GM18508 (cell line): Measurements from ENCODE around the gene UPK2.
"Not testable (repeated sequence)": the region's sequence is repeated elsewhere in the genome, so short reads cannot be mapped to it uniquely, and the experiment has no call there.

Experiments
- ATAC-seq: cut with Tn5 transposase; IDR thresholded peaks from one replicate; pipeline ENCODE4 v1.9.1; 2021; ENCODE audit warnings: moderate number of reproducible peaks; ENCODE audit not compliant: insufficient read depth, unreplicated experiment

UPK2 gene

GRCh38 chr11:118935376-118935775 is 20.7 kb upstream of the UPK2 start:
- no peak for ATAC-seq

GRCh38 chr11:118938491-118939403 is 17.4 kb upstream of the UPK2 start:
- no peak for ATAC-seq

GRCh38 chr11:118939404-118939915 is 16.6 kb upstream of the UPK2 start:
- ATAC-seq, result no peak

DNA sequence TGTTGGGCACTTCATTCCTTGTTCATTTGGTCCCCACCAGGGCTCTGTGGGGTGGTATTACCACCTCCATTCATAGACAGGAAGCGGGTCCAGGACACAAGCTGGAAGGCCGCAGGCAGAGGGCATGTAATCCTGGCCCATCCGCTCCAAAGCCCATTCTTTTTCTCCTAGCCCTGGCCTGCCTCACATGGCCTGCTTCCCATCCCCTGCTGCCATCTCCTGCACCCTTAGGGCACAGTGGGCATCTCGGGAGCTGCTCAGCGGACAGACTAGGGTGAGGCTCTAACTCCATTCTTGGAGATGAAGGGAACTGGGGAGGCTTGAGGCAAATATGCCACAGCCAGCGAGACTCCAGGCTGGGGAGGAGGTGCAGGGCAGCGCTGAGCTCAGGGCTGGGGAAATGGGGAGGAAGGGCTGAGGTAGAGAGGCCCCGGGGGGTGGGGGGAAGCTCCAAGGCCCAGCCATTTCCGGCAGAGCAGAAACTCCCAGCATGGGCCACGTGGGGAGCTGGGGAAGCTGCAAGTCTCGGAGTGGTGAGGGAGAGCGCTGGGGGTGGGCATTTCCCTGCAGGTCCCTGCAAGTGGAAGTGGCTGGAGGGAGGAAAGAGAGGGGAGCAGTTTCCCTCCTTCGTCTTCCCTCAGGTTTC is 16.0 kb upstream of the UPK2 start:
- no peak for ATAC-seq

- ATAC-seq, result no peak
Observed at GRCh38 chr11:118947091-118947490, 9.0 kb upstream of the UPK2 start.

DNA sequence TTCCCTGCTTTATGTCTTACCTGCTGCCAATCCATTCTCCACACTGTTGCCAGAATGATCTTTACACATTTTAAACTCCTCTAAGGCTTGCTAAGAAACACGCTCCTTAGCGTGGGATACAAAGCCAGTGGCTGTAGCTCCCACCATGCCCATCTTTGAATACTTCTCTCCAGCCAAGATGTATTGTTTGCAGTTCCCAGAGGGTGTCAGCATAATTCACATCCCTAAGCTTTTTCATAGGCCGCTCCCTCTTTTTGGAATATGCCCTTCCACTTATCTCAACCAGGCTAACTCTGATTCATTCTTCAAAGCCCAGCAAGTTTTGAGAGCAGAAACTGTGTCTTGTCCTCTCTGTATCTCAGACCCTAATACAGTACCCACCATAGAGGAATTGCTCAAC is 8.1 kb upstream of the UPK2 start:
- ATAC-seq, result no peak

- no peak for ATAC-seq
Observed at GRCh38 chr11:118953265-118953664, 2.8 kb upstream of the UPK2 start.

GRCh38 chr11:118953976-118954375 is 2.1 kb upstream of the UPK2 start:
- not testable (repeated sequence) for ATAC-seq

- no peak for ATAC-seq
Observed at GRCh38 chr11:118956847-118957469, 860 bp downstream of the UPK2 start.

DNA sequence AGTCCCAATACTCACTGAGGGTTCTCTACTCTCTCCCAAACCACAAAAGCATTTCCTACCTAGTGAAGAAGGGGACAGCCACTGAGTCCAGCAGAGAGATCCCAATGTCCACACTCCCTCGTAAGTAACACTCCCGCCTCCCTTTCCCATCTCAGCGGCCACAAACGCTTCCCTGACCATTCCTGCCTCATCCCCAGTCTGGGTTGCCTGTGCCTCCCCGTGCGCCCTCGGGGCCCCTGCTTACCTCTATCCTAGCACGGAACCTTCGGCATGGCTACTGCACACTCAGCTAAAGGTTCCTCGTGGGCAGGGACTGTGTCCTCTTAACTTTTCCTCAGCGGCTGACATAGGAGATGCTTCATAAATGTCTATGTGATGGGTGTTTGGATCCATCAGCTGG is 1.5 kb downstream of the UPK2 start:
- no peak for ATAC-seq

- no peak for ATAC-seq
Observed at GRCh38 chr11:118957968-118958367, 1.9 kb downstream of the UPK2 start.

DNA sequence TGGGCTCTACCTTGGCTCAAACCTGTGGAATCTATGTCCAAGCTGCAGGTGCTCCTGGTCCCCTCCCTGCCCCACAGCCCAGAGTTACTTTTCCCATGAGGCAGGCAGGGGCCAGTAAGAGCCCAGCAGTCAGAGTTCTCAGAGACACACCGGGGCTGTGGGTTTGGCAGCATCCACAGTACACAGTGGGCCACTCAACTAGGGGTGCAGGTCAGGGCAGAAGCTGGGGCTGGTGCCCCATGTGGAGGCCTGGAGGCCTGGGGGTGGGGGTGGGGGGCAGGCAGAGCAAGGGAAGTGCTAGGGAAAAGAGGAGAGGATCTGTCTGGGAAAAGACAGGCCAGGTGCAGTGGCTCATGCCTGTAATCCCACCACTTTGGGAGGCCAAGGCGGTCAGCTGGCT is 2.5 kb downstream of the UPK2 start:
- ATAC-seq, result no peak

GRCh38 chr11:118961189-118961588 is 5.1 kb downstream of the UPK2 start:
- ATAC-seq, result no peak

DNA sequence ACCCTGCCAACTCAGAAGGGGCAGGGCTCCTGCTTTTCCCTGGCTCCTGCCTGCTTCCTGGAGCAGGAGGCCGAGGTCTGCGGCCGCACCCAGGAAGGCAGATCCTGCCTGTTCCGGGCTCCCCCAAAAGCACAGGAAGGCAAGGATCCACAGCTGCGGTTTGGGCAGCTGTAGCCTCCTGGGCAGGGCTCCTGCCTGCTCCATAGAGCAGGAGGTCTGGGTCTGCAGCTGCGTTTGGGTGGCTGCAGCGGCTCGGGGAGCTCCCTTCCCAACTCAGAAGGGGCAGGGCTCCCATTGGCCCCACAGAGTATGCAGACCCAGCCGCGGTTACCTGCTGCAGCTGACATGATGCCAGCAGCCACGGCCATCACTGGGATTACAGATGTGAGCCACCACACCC is 5.5 kb downstream of the UPK2 start:
- ATAC-seq, result no peak

GRCh38 chr11:118969508-118969907 is 13.4 kb downstream of the UPK2 start:
- ATAC-seq, result not testable (repeated sequence)

GRCh38 chr11:118971646-118972045 is 15.5 kb downstream of the UPK2 start, which contains the start of gene FOXR1:
Gene FOXR1, plus strand, starts transcription at chr11:118971761. Its CDS starts 171 bp downstream, at chr11:118971932.
- no peak for ATAC-seq

DNA sequence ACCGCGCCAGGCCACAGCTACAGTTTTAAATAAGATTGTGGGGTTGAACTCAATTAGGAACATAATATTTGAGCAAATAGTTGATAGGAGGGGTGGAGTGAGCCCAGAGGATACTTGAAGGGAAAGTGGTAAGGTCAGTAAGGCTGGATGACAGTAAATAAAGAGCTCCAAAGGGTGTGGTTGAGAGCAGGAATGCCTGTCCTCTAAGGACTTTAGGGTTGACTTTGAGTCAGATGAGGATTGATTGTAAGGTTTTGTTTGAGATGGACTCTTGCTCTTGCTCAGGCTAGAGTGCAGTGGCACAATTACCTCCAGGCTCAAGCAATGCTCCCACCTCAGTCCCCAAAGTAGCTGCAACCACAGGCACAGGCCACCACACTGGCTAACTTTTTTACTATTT is 17.9 kb downstream of the UPK2 start:
- ATAC-seq, result no peak

GRCh38 chr11:118975771-118976709 is 19.9 kb downstream of the UPK2 start:
- no peak for ATAC-seq

DNA sequence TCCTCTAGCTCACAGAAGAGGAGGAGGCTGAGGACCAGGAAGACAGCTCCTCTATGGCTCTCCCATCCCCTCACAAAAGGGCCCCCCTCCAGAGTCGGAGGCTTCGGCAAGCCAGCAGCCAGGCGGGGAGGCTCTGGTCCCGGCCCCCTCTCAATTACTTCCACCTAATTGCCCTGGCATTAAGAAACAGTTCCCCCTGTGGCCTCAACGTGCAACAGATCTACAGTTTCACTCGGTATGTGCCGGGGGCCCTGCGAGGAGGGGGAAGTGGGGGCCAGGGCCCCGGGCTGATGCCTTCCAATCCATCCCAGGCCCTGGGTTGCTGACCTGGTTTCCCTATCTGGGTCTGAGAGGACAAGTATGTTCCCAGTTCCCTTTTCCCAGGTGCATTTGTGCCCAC is 23.3 kb downstream of the UPK2 start:
- no peak for ATAC-seq
